Occipital lobe (tissue), 2 donors: ENCODE data around the gene FDXACB1. TPM values are rescaled to one million over a fixed set of nuclear protein-coding genes. Genes with fewer than 3 reads are reported as not detected.

Experiments used
- DNase-seq: peaks from one replicate; lab custom pipeline; 2025; lab: John Stamatoyannopoulos, UW
- total RNA-seq: library from RNA; depleted of rRNA; stranded (reverse); fragments of >200 nt; gene quantifications from one replicate; pipeline ENCODE4 v1.2.3, GENCODE V29; 2014

The FDXACB1 gene, protein sequence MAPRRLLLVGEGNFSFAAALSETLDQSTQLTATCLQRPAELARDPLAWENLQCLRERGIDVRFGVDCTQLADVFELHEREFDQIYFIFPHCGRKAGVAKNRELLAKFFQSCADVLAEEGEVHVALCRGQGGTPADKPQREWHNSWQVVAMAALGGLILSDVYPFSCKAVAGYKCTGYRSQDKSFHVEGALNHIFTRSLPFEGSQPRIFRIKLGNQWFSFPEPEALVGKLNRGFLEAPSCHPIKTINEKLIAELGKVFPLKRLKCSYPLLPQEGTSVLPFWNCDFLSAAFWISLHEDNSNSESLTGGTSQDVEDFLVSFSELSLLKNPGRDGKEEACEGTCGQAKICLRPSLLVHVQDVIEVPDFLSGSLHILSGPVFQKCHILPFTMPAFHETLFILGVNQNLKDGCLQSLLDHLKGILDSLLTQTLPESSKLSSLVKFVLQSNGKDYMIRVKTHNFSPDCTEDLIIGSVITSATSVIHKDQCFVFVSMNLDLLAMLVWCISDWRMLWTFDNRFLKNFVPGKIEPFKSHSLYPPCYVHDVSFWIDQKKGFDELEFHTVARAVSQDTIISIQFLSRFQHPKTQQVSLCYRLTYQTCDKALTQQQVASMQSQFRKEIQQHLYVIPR
- total RNA-seq = 12.8 TPM

DNA sequence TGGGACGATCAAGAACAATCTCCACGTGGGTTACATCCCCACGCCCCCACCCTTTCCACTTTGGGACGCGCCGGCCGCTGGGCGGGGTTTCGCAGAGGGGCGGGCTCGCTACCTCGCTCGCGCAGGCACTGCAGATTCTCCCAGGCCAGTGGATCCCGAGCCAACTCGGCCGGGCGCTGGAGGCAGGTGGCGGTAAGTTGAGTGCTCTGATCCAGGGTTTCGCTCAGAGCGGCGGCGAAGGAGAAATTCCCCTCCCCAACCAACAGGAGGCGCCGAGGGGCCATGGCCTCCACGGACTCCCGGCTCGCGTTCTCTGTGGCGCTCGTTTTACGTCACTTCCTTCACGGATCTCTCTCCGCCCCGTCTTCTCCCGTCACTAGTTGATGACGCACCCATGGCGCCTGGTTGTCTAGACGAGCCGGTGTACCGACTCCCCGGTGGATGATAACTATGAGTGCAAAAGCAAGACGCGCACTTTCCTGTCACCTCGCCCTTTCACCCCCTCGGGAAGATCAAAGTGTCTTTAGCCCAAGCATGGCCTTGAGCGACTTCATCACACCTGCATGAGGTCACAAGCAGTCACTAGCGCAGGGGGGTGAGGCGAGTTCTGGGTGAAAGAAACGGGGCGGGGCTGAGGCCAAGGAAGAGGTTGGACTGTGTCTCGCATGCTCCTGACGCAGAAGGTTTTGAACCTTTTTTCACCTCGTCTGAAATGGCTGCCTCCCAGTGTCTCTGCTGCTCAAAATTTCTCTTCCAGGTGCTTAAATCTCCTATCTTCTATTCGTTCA lies at the start of gene FDXACB1, which contains the start of gene CFAP68:
Gene FDXACB1, minus strand, starts transcription at position 317 of the 788 bp plus-strand sequence. Its CDS starts 33 bp downstream, at position 284.
Gene CFAP68, plus strand, starts transcription at position 693 of the 788 bp plus-strand sequence. Its CDS starts 20 bp downstream, at position 713.
- peak; percentile 93 for DNase-seq

DNA sequence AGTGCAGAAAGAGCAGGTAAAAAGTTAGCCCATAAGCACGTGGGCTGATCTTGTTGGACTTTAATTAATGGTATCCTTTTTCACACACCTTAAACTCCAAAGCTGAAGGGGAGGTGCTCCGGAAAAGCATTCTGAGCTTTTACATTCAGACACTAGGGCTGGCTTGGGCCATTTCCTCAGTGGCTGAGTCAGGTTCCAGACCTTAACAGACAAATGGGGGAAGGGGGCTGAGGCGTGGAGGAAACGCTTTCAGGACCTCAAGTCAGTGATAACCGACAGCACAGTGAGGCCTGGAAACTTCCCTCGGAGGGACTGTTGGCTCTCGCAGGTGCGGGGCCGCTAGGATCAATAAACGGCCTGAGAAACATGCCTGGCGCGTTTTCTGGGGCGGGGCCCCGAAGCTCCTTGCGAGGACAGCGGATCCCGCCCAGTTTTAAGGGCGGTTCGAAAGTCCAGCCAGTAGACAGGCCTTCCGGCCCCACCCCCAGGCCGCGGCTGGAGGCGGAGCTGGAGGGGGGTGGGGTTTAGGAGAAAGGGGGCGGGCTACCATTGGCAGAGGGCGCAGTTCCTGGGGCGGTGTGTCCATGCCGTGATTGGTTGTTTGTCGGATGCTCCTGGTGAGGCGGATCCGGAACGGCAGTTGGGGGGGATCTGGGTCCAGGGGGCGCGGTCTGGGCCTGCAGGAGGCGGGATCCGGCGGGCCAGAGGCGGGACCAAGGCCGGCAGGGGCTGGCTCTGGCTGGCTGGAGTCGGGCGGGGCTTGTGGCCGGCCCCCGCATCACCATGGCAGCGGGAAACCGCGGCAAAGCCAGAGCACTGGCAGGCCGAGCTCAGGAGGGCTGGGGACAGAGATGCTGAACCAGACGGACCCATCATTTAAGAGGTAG lies 47.8 kb upstream of the FDXACB1 start:
- peak; percentile 100 for DNase-seq

- DNase-seq = no peak
Measured at GRCh38 chr11:111925953-111926352, 47.0 kb upstream of the FDXACB1 start.

DNA sequence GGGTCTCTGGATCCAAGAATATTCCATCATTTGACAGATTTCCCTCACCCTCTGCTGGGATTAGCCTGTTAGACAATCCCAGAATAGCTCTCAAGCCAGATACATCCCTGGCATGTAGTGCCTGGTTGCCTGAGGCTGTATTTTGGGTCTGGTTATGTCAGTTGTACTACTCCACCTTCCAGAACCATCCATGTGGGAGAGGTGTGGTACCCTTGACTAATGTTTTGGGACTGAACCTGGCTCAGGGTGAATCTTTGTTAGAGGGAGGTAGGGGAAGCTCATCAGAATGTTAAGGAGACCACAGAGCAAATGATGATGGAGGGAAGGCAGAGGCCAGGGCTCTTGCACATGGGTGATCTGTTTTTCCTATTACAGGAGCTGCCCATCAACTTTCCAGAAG lies 45.0 kb upstream of the FDXACB1 start:
- DNase-seq = no peak

DNA sequence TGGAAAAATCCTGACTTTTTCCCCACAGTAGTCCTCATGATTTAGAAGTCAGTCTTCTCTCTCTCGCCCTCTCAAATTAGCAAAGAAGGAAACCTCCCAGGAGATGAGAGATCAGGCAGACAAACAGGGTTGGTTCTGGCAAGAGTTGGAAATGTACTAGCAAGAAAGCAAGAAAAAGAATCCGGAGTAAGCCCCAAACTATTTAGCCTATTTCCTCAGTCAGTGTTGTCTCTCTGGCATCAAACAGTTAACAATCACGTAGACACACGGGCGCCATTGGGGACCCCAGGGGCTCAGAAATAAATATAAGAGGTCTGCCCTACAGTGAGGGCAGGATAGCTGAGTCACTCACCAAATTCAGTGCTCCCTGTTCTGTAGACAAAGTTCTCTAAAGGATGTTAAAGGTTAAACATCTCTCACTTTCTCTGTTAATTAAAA lies 44.4 kb upstream of the FDXACB1 start:
- DNase-seq = no peak

- no peak for DNase-seq
Measured at GRCh38 chr11:111922803-111923202, 43.8 kb upstream of the FDXACB1 start.

GRCh38 chr11:111921541-111922230 lies 42.7 kb upstream of the FDXACB1 start:
- DNase-seq = no peak

DNA sequence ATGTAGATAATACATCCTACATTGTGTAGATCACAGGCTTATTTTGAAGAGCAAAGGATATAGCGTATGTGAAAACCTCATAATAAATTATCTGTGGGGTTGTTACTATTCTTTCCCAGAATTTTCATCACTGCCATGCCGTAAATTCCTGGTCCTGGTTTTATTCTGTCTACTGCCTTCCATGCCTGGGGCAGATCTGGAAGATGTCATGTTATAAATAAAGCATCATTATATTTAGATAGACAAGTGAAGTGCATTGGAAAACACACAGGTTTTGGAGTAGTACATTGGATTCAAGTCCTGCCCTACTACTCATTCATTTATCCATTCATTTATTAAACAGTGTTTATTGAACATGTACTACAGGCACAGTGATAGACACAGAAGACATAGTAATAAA lies 41.9 kb upstream of the FDXACB1 start:
- DNase-seq = no peak

GRCh38 chr11:111918390-111919256 lies 39.7 kb upstream of the FDXACB1 start, which contains the start of gene C11orf52:
Gene C11orf52, plus strand, starts transcription at chr11:111918913. Its CDS starts 60 bp downstream, at chr11:111918973.
- no peak for DNase-seq

GRCh38 chr11:111917788-111918187 lies 38.8 kb upstream of the FDXACB1 start:
- no peak for DNase-seq

DNA sequence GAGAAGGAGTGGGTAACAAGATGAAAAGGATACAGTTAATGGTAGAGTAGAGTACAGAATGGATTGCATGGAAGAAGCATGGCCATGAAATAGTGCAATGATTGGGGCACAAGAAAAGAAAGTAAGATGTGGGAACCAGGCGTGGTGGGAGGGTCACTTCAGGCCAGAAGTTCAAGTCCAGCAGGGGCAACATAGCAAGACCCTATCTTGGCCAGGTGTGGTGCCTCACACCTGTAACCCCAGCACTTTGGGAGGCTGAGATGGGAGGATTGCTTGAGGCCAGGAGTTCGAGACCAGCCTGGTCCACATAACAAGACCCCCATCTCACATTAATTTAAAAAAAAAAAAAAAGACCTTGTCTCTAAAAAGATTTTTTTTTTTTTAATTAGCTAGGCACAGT lies 38.3 kb upstream of the FDXACB1 start:
- DNase-seq = no peak

DNA sequence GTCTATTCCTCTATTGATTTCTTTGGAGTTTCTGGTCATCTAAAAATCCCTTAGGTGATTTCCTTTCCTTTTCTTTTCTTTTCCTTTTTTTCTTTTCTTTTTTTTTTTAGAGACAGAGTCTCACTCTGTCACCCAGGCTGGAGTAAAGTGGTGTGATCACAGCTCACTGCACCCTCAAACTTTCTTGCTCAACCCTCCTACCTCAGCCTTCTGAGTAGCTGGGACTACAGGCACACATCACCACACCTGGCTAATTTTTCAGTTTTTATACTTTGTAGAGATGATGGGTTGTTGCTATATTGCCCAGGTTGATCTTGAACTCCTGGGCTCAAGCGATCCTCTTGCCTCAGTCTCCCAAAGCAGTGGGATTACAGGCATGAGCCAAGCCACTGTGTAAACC lies 37.8 kb upstream of the FDXACB1 start:
- DNase-seq = no peak

DNA sequence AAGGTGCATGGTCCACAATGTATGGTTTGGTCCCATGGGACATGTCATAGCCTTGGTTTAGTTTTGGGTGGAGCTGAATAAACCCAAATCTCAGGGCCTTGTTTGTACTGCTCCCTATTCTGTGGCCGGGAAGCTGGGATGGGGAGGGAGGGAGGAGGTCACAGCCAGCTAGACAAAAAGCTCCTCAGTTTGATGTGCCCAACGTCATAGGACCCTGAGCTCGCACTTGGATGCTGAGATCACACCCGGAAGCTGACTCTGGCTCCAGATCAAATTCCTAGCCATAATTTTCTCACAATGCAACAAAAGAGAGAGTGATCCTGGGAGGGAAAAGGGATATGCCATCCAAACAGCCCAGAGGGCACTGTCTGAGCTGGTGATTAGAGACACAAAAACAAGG lies 35.0 kb upstream of the FDXACB1 start:
- DNase-seq = peak; percentile 77

GRCh38 chr11:111913031-111913861 lies 34.3 kb upstream of the FDXACB1 start:
- no peak for DNase-seq

DNA sequence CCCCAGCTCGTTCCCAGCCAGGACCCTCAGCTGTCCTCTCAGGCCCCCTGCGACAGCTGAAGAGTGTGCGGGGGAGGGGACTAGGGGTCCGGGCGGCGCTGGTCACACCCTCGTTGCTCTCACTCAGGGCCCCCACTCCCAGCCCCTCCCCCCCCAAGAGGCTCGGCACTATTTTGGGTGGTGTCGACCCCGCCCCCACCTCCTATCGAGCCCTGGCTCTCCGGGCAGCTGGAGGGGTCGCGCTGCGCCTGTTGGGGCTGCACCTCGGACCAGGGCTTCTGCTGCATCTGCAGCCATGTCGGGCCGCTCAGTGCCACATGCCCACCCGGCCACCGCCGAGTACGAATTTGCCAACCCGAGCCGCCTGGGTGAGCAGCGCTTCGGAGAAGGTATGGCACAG lies 33.6 kb upstream of the FDXACB1 start, which contains the start of gene HSPB2:
Gene HSPB2, plus strand, starts transcription at position 200 of the 400 bp plus-strand sequence. Its CDS starts 96 bp downstream, at position 296.
- DNase-seq = no peak

GRCh38 chr11:111911563-111912401 lies 32.8 kb upstream of the FDXACB1 start, which contains the start of gene CRYAB:
Gene CRYAB, minus strand, starts transcription at chr11:111911770. Its CDS starts 46 bp downstream, at chr11:111911724.
- DNase-seq = peak; percentile 95
